Measurements from ENCODE around the gene SLC30A10.

GRCh38 chr1:219940707-219941106 lies 12.3 kb upstream of the SLC30A10 start:
- TF ChIP-seq POLR2AphosphoS5 (IDR thresholded peaks at IDR 0.05; ENCODE audit: low read depth, low read length) (no peak), SIN3A (IDR thresholded peaks at IDR 0.05; ENCODE audit: borderline replicate concordance, insufficient read depth, low read length) (no peak), REST (IDR thresholded peaks at IDR 0.05; ENCODE audit: insufficient read depth in 1 of 2, low read depth in 2 of 2, low read length in 2 of 2) (no peak)
